Stimulated activated CD8-positive, alpha-beta memory T cell treated with anti-CD3 and anti-CD28 coated beads, Interleukin-12 subunit alpha, Interleukin-12 subunit beta, amount 100 ng/mL, for 4 hours (primary cell): ENCODE measurements around the gene CMIP.
"Not testable (repeated sequence)": the region's sequence is repeated elsewhere in the genome, so short reads cannot be mapped to it uniquely, and the experiment has no call there.

Experiments
- DNase-seq: peaks from one replicate; pipeline ENCODE4 v3.0.0-alpha.2; 2020; ENCODE audit warnings: low read depth

Gene CMIP

GRCh38 chr16:81719993-81720392 is 275.4 kb downstream of the CMIP start:
- no peak for DNase-seq

- no peak for DNase-seq
Measured at GRCh38 chr16:81720973-81721906, 276.6 kb downstream of the CMIP start.

DNA sequence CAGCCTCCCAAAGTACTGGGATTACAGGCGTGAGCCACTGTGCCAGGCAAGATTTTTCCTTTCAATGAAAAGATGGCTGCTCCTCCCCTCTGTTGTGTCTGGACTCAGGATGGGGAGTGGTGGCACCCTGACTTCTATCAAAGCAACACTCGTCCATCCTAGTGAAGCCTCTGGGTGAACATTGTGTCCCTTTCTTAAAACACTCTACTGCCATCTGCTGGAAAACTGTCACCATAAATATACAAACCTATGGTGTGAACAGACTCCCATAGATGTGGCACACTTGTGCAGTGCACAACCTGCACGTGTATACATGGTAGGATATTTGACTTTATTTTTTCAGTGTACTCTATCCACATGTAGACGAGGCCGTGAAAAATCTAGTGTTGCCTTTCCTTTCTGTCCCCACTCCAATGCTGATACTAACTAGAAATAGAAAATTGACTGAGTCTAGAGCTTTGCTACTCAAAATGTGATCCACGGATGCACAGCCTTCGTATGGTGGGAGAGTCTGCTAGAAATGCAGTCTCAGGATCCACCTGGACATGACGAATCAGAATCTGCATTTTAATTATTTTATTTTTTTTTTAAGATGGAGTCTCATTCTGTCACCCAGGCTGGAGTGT is 278.6 kb downstream of the CMIP start:
- DNase-seq: no peak

DNA sequence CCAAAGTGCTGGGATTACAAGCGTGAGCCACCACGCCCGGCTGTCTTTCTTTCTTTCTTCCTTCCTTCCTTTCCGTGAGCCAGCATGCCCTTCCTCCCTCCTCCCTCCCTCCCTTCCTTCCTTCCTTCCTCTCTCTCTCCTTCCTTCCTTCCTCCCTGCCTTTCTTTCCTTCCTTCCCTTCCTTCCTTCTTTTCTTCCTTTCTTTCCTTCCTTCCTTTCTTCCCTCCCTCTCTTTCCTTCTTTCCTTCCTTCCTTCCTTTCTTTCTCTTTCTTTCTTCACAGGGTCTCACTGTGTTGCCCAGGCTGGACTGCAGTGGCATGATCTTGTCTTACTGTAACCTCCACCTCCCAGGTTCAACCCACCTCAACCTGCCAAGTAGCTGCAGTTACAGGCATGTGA is 283.8 kb downstream of the CMIP start:
- DNase-seq: no peak

DNA sequence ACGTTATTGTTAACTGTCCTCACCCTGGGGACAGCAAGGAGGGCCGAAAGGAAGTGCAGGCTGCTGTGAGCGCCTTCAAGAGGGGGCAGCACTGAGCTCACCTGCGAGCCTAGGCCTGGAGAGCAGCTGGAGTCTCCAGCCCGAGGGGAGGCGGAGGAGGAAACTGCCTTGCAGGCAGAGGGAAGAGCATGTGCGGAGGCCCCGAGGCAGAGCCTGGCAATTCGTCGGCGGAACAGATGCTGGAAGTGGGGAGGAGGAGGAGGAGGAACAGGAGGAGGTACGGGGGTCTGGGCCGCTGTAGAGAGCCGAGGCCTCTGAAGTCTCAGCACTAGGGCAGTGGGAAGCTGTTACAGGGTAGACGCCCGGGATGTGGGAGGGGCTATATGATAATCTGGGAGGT is 284.8 kb downstream of the CMIP start:
- DNase-seq: no peak

DNA sequence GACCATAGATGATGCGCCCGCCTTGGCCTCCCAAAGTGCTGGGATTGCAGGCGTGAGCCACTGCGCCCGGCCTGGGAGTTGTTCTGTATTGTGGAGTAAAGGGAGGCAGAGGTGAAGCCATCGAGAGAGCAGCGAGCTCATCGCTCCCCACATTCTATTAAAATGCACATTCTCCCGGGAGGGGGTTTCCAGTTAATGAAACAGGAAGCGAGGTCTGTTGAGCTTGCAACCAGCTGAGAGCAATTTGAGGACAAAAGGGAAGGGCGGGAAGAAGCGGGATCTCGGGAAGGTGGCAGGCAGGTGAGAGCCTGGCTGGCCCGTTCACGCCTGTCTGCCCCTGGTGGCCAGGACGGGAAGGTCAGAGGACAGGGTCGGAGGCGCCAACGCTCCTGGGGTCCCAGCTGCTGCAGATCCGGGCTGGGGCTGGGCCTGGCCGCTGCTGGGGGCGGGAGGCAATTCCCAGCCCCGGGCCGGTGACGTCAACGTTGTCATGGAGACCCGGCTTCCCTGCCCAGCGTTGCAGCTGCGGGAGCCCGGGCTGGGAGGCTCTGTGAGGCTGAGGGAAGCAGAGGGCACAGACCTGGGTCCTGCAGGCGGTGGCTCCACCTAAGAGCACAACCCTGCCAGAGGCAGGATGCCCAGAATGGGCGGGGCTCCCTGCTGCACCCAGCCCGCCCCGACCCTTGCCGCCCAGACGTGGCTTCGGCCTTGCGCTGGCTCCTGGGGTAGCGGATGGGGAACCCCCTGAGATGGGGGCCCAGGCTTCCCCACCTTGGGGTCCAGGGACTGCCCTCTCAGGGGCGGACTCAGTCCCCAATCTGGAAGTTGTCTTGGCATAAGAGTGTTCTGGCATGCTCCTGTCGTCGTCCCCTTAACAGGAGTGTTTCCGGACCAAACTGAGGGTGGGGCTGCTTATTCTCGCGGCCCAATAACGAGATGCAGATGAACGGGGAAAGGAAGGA is 285.8 kb downstream of the CMIP start:
- DNase-seq: peak; percentile 38

GRCh38 chr16:81731649-81732048 is 287.0 kb downstream of the CMIP start:
- DNase-seq: no peak

DNA sequence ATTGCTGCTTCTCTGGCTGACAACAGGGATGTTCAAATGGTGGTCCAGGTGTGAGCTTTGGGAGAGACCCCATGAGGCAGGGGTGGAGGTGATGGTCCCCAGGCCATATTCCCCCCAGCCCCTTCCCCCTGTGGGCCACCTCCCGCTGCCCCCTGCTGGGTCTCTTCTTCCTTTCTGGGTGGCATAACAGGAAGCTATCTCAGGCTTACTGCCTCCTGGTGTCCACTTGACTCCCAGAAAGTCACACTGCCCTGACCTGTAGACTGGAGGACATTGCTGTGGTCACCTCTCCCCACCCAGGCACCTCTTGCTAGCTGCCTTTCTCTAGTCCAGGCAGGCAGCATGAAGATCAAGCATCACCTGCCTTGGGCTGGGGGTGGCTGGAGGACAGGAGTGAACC is 288.1 kb downstream of the CMIP start:
- DNase-seq: no peak

DNA sequence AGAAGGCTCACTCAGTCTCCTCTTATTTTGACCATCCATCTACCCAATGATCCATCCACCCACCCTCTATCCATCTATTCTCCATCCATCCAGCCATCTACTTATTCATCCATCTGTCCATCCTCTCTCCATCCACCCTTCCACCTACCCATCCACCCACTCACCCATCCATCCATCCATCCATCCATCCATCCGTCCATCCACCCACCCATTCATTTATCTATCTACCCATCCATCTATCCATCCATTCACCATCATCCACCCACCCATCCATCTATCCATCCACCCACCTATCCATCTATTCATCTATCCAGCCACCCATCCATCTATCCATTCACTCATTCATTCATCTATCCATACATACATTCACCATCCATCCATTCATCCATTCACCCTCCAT is 288.7 kb downstream of the CMIP start:
- no peak for DNase-seq

- no peak for DNase-seq
Measured at GRCh38 chr16:81734632-81735434, 290.2 kb downstream of the CMIP start.

GRCh38 chr16:81737885-81738536 is 293.4 kb downstream of the CMIP start:
- peak; percentile 70 for DNase-seq

- DNase-seq: no peak
Measured at GRCh38 chr16:81738783-81739496, 294.3 kb downstream of the CMIP start.

GRCh38 chr16:81739503-81739902 is 294.9 kb downstream of the CMIP start:
- no peak for DNase-seq

GRCh38 chr16:81740169-81740568 is 295.6 kb downstream of the CMIP start:
- DNase-seq: no peak

DNA sequence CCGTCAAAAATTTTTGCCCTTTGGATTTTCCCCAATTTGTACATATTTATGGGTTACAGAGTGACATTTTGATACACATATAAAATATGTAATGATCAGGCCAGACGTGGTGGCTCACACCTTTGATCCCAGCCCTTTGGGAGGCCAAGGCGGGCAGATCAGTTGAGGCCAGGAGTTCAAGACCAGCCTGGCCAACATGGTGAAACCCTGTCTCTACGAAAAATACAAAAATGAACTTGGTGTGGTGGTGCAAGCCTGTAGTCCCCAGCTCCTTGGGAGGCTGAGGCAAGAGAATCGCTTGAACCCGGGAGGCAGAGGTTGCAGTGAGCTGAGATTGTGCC is 296.8 kb downstream of the CMIP start:
- DNase-seq: not testable (repeated sequence)

- no peak for DNase-seq
Measured at GRCh38 chr16:81744385-81744784, 299.8 kb downstream of the CMIP start.

DNA sequence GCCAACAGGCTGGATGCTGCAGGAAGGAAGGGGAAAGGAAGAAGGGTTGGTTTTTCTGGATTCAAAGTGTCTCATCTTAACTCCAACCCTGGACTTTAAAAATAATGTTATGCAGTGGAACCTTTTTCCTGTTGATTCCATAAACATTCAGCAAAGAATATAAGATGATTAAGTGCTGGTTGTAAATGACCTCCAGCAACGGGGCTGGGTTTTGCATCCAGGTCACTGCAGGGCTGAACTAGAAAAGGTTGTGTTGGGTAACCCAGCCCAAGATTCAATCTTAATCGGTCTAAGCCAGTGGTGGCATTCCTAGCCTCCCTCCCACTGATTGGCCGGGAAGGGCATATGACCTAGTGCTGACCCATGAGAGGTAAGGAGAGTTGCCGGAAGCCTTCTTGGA is 300.3 kb downstream of the CMIP start:
- DNase-seq: no peak

- peak; percentile 55 for DNase-seq
Measured at GRCh38 chr16:81745704-81746558, 301.3 kb downstream of the CMIP start.

GRCh38 chr16:81746566-81746965 is 302.0 kb downstream of the CMIP start:
- DNase-seq: no peak
